Thymus (tissue), 11 donors: ENCODE measurements around the gene OR5B21. TPM values are rescaled to one million over a fixed set of nuclear protein-coding genes. Genes with fewer than 3 reads are reported as not detected.

Experiments used
- DNase-seq, 9 donors: peaks; one replicate each; pipeline ENCODE4 v3.0.0-alpha.2; 2013; ENCODE audit warnings: low spot score in 9 of 9, low read depth in 6 of 9, missing footprints in 1 of 9
- H3K27ac ChIP-seq, 2 donors: one replicate each; pipeline ENCODE4 v1.5.1; 2013; ENCODE audit warnings: control low read depth in 1 of 2, low read depth in 1 of 2, low read length in 1 of 2, mild to moderate bottlenecking in 1 of 2, moderate library complexity in 1 of 2
- H3K27me3 ChIP-seq, 2 donors: one replicate each; pipeline ENCODE4 v1.5.1; 2013; ENCODE audit warnings: low read length in 1 of 2; ENCODE audit not compliant: control insufficient read depth in 2 of 2, insufficient read depth in 1 of 2
- H3K36me3 ChIP-seq, 2 donors: one replicate each; pipeline ENCODE4 v1.5.1; 2013; ENCODE audit warnings: low read length in 1 of 2, mild to moderate bottlenecking in 1 of 2, moderate library complexity in 1 of 2; ENCODE audit not compliant: control insufficient read depth in 2 of 2, insufficient read depth in 2 of 2
- H3K4me1 ChIP-seq, 2 donors: one replicate each; pipeline ENCODE4 v1.5.1; 2013; ENCODE audit warnings: low read length in 2 of 2; ENCODE audit not compliant: control insufficient read depth in 2 of 2, insufficient read depth in 2 of 2
- H3K4me3 ChIP-seq, 2 donors: one replicate each; pipeline ENCODE4 v1.5.1; 2013; ENCODE audit warnings: low read length in 2 of 2, control low read depth in 1 of 2, mild to moderate bottlenecking in 1 of 2
- H3K9me3 ChIP-seq, 2 donors: one replicate each; pipeline ENCODE4 v1.5.1; 2013; ENCODE audit warnings: low read length in 1 of 2, mild to moderate bottlenecking in 1 of 2; ENCODE audit not compliant: control insufficient read depth in 2 of 2, insufficient read depth in 1 of 2
- WGBS: extraction: QIAGEN DNeasy Blood & Tissue Kit; methylation state at CpG from one replicate; pipeline ENCODE4 v1.1.7; 2013; 5-methylcytosine and 5-hydroxymethylcytosine counted together
- polyA plus RNA-seq: library from polyadenylated mRNA; stranded (reverse); fragments of 200-250 nt; gene quantifications from one replicate; pipeline ENCODE4 v1.2.3, GENCODE V29; 2013
- total RNA-seq: library from RNA; stranded (reverse); fragments of 120-200 nt; gene quantifications from one replicate; pipeline ENCODE4 v1.2.4, GENCODE V29; 2013
- donor health status: healthy.

Gene OR5B21
- total and polyA plus RNA-seq, 2 donors: not detected

DNA sequence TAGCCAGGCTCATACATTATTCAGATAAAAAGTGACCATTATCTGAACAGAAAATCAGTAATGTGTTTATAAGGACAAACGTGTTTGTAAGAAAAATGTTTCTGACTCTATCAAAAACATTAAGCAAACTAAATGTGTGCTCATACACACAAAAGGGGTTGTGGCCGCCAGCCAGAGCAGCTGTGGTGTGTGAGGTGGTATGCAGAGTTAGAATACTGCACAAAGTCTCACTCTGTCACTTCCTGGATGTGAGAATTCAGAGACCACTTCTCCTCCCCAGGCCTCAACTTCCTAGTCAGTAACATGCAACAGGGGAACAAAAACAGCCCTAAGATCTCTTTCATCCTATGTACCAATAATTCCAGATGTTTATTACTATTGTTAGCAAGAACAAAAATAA is 9.4 kb downstream of the OR5B21 start:
- H3K36me3 ChIP-seq: no peaks in the 10 kb centered on the region
- WGBS: 33% methylated on average over 2 of the region's 2 CpGs
- peaks cover 5 to 9% of the 10 kb centered on the region in 2 donors for H3K4me1 ChIP-seq
- DNase-seq: peak in 2 of 9 donors; percentile 20 to 57
- no peaks in the 10 kb centered on the region for H3K9me3 ChIP-seq
- H3K27me3 ChIP-seq: no peaks in the 10 kb centered on the region
- peak overlapping the region; percentile 20 to 61 for H3K27ac ChIP-seq
- no peak overlapping the region for H3K4me3 ChIP-seq

DNA sequence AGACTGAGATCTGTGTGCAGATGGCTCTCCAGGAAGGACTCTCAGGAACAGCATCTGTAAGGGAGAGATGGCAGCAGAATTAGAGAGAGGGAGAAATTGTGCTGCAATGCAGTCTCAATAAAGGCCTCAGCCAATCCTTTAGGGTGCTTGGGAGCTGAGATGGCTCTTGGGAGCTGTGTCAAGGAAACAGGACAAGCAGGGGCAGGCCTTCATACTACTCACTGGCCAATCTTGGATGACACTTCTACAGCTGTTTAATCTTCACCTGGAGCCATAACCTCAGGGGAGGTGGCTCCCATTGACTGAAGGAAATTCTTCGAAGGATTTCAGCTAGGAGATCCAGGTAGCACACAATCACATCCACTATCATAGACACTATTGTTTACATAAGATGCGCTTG is 10.0 kb downstream of the OR5B21 start:
- peak overlapping the region in 1 of 2 donors; percentile 2 for H3K27ac ChIP-seq
- peaks cover 5 to 9% of the 10 kb centered on the region in 2 donors for H3K4me1 ChIP-seq
- 98% methylated on average over 2 of the region's 2 CpGs for WGBS
- H3K9me3 ChIP-seq: no peaks in the 10 kb centered on the region
- H3K36me3 ChIP-seq: no peaks in the 10 kb centered on the region
- H3K4me3 ChIP-seq: no peak overlapping the region
- H3K27me3 ChIP-seq: no peaks in the 10 kb centered on the region
- no peak for DNase-seq

DNA sequence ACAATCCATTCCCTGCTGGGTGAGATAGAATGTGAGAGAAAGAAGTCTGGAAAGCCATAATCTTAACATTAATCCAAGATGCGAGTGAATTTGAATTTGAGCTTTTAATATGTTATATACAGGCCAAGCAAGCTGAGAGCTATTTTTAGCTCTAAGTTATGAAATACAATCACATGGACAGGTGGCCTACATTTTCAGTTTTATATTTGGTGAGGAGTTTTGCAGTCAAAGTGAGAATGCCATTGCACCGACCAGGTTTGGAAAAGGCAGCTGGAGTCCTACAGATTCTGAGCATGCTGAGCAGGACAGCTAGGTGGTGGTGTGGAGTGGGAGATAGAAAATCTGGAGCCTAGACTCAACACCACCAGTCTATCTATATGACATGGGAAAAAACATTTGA is 12.0 kb downstream of the OR5B21 start:
- no peak for DNase-seq
- 84% methylated on average over 2 of the region's 2 CpGs for WGBS
- H3K9me3 ChIP-seq: no peaks in the 10 kb centered on the region
- H3K27me3 ChIP-seq: no peaks in the 10 kb centered on the region
- H3K36me3 ChIP-seq: no peaks in the 10 kb centered on the region
- H3K4me3 ChIP-seq: no peak overlapping the region
- H3K27ac ChIP-seq: no peak overlapping the region
- peaks cover 5 to 9% of the 10 kb centered on the region in 2 donors for H3K4me1 ChIP-seq

DNA sequence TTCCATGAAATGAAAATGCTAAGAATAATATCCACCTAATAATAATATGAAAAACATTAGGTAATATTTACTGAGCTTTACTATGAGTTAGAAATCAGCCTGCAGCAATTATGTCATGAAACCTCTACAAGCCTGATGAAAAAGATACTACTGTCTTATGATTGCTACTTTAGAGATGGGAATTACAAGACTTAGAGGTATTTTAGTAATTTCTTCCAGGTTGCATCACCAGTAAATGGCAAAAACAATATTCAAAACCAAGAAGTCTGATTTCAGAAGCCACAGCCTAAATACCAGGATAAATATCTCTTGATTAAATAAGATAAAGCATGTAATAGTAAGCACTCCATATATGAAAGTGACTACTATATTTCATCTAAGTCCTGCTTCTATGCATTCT is 13.8 kb downstream of the OR5B21 start:
- no peaks in the 10 kb centered on the region for H3K9me3 ChIP-seq
- H3K4me1 ChIP-seq: peaks cover 5 to 9% of the 10 kb centered on the region in 2 donors
- DNase-seq: no peak
- no peak overlapping the region for H3K27ac ChIP-seq
- no peak overlapping the region for H3K4me3 ChIP-seq
- H3K36me3 ChIP-seq: no peaks in the 10 kb centered on the region
- no peaks in the 10 kb centered on the region for H3K27me3 ChIP-seq

DNA sequence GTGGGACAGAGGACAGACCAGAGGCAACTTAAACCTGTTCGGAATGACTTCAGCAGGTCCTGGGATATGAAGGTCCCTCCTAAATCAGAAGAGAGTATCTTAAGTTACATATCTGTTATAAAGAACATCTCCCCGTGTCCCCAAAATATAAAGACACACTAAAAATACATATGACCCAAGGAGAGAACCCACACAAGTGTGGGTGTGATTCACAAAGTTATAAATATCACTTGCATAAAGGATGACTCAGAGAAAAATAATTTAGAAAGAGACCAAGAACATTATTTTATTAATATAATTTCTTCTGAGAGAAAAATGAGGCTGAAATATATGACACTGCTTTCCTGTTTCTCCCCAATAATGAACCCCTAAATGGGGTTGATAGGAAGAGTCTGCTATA is 14.2 kb downstream of the OR5B21 start:
- 93% methylated on average over 2 of the region's 2 CpGs for WGBS
- no peak overlapping the region for H3K27ac ChIP-seq
- H3K9me3 ChIP-seq: no peaks in the 10 kb centered on the region
- H3K4me3 ChIP-seq: no peak overlapping the region
- no peaks in the 10 kb centered on the region for H3K27me3 ChIP-seq
- peaks cover 5 to 9% of the 10 kb centered on the region in 2 donors for H3K4me1 ChIP-seq
- DNase-seq: no peak
- H3K36me3 ChIP-seq: no peaks in the 10 kb centered on the region

DNA sequence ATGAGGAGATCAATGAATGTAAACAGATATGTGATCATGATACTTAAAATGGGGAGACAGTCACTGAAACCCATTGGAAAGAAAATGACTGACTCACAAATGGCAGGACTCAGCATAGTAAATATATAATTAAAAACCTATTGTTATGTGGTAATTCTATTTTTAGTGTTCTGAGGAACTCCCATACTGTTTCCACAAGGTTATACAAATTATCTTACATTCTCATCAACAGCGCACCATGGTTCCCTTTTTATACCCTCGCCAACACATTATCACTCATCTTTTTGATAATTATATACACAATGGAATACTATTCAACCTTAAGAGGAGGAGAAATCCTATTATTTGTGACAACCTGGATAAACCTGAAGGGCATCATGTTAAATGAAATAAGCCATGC is 17.1 kb downstream of the OR5B21 start:
- 62% methylated on average over 2 of the region's 2 CpGs for WGBS
- H3K27me3 ChIP-seq: no peaks in the 10 kb centered on the region
- H3K4me3 ChIP-seq: no peak overlapping the region
- H3K36me3 ChIP-seq: no peaks in the 10 kb centered on the region
- no peaks in the 10 kb centered on the region for H3K4me1 ChIP-seq
- no peaks in the 10 kb centered on the region for H3K9me3 ChIP-seq
- DNase-seq: no peak
- H3K27ac ChIP-seq: no peak overlapping the region

DNA sequence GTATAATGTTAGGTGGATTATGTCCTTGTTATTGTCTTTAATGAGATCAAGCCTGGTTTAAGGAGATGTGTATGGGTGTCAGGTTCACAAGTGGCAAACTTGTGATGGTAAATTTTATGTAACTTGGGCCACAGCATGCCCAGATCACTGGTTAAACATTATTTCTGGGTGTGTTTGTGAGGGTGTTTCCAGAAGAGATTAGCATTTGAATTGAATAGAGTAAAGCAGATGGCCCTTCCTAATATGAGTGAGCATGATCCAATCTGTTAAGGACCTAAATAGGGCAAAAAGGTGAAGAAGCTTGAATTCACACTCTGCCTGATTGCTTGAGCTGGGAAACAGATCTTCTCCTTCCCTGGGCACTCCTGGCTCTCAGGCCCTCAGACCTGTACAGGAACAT is 20.7 kb downstream of the OR5B21 start:
- H3K27me3 ChIP-seq: no peaks in the 10 kb centered on the region
- no peaks in the 10 kb centered on the region for H3K9me3 ChIP-seq
- no peak overlapping the region for H3K27ac ChIP-seq
- H3K4me3 ChIP-seq: no peak overlapping the region
- DNase-seq: no peak
- no peaks in the 10 kb centered on the region for H3K36me3 ChIP-seq
- H3K4me1 ChIP-seq: no peaks in the 10 kb centered on the region

DNA sequence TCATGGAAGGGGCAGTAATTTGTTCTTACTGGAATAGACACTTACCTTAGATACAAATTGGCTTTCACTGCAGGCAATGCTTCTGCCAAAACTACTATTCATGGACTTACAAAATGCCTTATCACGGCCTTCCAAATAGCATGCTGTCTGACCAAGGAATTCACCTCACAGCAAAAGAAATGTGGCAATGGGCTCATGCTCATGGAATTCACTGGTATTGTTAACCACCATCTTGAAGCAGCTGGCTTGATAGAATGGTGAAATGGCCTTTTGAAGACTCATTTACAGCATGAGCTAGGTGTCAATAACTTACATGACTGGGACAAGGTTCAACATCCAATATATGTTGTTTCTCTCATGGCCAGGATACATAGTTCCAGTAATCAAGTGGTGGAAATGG is 21.9 kb downstream of the OR5B21 start:
- DNase-seq: no peak
- WGBS: 97% methylated on average over 1 of the region's 1 CpG
- Histone ChIP-seq H3K4me3 (no peak overlapping the region), H3K27ac (no peak overlapping the region), H3K9me3 (no peaks in the 10 kb centered on the region), H3K27me3 (no peaks in the 10 kb centered on the region), H3K4me1 (no peaks in the 10 kb centered on the region), H3K36me3 (no peaks in the 10 kb centered on the region)

DNA sequence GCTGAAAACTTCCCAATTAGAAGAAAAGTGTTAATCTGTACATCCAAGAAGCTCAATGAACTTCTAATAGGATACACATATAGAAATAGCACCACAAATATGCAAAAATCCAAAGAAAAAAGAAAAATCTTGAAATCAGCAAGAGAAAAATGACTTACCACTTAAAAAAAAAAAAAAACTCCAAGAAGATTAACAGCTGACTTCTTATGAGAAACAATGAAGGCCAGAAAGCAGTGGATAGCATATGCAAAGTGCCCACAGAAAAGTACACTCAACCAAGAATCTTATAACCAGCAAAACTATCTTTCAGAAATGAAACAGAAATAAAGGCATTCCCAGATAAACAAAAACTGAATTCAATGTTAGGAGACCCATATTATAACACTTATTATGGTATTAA is 36.0 kb downstream of the OR5B21 start:
- Histone ChIP-seq H3K36me3 (no peaks in the 10 kb centered on the region), H3K27ac (no peak overlapping the region), H3K9me3 (peaks cover 0 to 3% of the 10 kb centered on the region in 2 donors), H3K4me3 (no peak overlapping the region), H3K4me1 (no peaks in the 10 kb centered on the region), H3K27me3 (no peaks in the 10 kb centered on the region)
- DNase-seq: no peak

DNA sequence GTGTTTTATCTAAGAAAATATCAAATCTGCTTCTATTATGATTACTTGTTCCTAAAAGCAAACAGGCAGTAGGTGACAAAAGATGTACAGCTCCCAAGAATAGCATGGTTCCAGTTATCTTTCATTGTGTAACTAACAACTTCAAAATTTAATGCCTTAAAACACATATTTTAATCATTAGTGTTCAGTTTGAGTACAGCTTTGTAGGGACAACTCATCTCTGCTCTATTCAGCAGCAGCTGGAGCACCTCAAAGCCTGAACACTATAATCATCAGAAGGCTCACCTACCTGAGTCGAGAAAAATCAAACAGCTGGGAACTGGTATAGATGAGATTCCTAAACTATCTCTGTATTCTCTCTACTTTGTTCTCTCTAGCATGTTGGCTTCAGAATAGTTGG is 41.6 kb downstream of the OR5B21 start:
- no peak for DNase-seq
- Histone ChIP-seq H3K27ac (no peak overlapping the region), H3K9me3 (peaks cover 0 to 3% of the 10 kb centered on the region in 2 donors), H3K4me3 (no peak overlapping the region), H3K27me3 (no peaks in the 10 kb centered on the region), H3K36me3 (no peaks in the 10 kb centered on the region), H3K4me1 (no peaks in the 10 kb centered on the region)
- WGBS: 92% methylated on average over 1 of the region's 1 CpG
